ENCODE results near the gene SENP8. TPM values are rescaled to one million over a fixed set of nuclear protein-coding genes. Genes with fewer than 3 reads are reported as not detected.
"Not testable (repeated sequence)": the region's sequence is repeated elsewhere in the genome, so short reads cannot be mapped to it uniquely, and the experiment has no call there.

Gene SENP8
- total and polyA plus RNA-seq, 12 donors = 1.8 to 8.8 (median 6.6) TPM

GRCh38 chr15:72096796-72097195 is 21.4 kb upstream of the SENP8 start:
- Histone ChIP-seq H3K4me1 (peaks cover 0 to 5% (median 0%) of the 10 kb centered on the region in 9 donors), H3K4me3 (no peak overlapping the region), H3K36me3 (peaks cover 0 to 7% (median 0%) of the 10 kb centered on the region in 9 donors), H3K27me3 (no peaks in the 10 kb centered on the region), H3K9me3 (peaks cover 0 to 7% (median 0%) of the 10 kb centered on the region in 11 donors), H3K27ac (no peak overlapping the region)
- no peak for ATAC-seq
- TF ChIP-seq CTCF (IDR thresholded peaks at IDR 0.05) = no peak
- 69% methylated on average over 1 of the region's 1 CpG for WGBS, 2 donors
- intact Hi-C loops (cut with DNase I) = no loop called here
- no peak for DNase-seq

GRCh38 chr15:72098040-72098439 is 20.2 kb upstream of the SENP8 start:
- DNase-seq (no peak), ATAC-seq (no peak)
- no peak for TF ChIP-seq CTCF (IDR thresholded peaks at IDR 0.05)
- H3K9me3 ChIP-seq = peaks cover 0 to 7% (median 0%) of the 10 kb centered on the region in 11 donors
- peaks cover 0 to 5% (median 0%) of the 10 kb centered on the region in 9 donors for H3K4me1 ChIP-seq
- peaks cover 0 to 7% (median 0%) of the 10 kb centered on the region in 9 donors for H3K36me3 ChIP-seq
- no peak overlapping the region for H3K4me3 ChIP-seq
- H3K27me3 ChIP-seq = no peaks in the 10 kb centered on the region
- intact Hi-C loops (cut with DNase I) = no loop called here
- no peak overlapping the region for H3K27ac ChIP-seq

- no peak for DNase-seq
- no peak overlapping the region for H3K4me3 ChIP-seq
- H3K27me3 ChIP-seq = no peaks in the 10 kb centered on the region
- intact Hi-C loops (cut with DNase I) = no loop called here
- H3K4me1 ChIP-seq = peaks cover 0 to 12% (median 4%) of the 10 kb centered on the region in 9 donors
- H3K36me3 ChIP-seq = peaks cover 0 to 7% (median 0%) of the 10 kb centered on the region in 9 donors
- ATAC-seq = no peak
- H3K27ac ChIP-seq = no peak overlapping the region
- 96 to 99% methylated on average over 4 of the region's 4 CpGs for WGBS, 2 donors
- no peak for TF ChIP-seq CTCF (IDR thresholded peaks at IDR 0.05)
- peaks cover 0 to 7% (median 0%) of the 10 kb centered on the region in 11 donors for H3K9me3 ChIP-seq
Observed at GRCh38 chr15:72099155-72099554, 19.0 kb upstream of the SENP8 start.

GRCh38 chr15:72100551-72100950 is 17.7 kb upstream of the SENP8 start:
- H3K27ac ChIP-seq; DNase-seq; intact Hi-C loops (cut with DNase I); H3K4me3 ChIP-seq; H3K36me3 ChIP-seq; H3K27me3 ChIP-seq; ATAC-seq; H3K9me3 ChIP-seq: not testable (repeated sequence)
- WGBS, 2 donors = 96 to 97% methylated on average over 15 to 23 of the region's 33 CpGs
- peaks cover 0 to 21% (median 4%) of the 10 kb centered on the region in 9 donors for H3K4me1 ChIP-seq

- Histone ChIP-seq H3K4me1 (peaks cover 0 to 46% (median 9%) of the 10 kb centered on the region in 9 donors), H3K27ac (no peak overlapping the region), H3K36me3 (no peaks in the 10 kb centered on the region), H3K27me3 (no peaks in the 10 kb centered on the region), H3K4me3 (no peak overlapping the region), H3K9me3 (no peaks in the 10 kb centered on the region)
- TF ChIP-seq CTCF (IDR thresholded peaks at IDR 0.05) = no peak
- intact Hi-C loops (cut with DNase I) = no loop called here
- DNase-seq = no peak
- WGBS, 2 donors = 91 to 97% methylated on average over 3 of the region's 3 CpGs
- no peak for ATAC-seq
Observed at GRCh38 chr15:72105111-72105510, 13.1 kb upstream of the SENP8 start.
